HEK293 (cell line): Measurements from ENCODE around the gene CTNNBL1.
A peak's percentile ranks its signal among the peaks of the same experiment; 100 is the strongest.

Experiments
- BCL11B ChIP-seq: fragments of 450-650 bp; formaldehyde crosslinking; IDR thresholded peaks from 2 replicates; pipeline ENCODE4 v1.5.1; 2016; ENCODE audit warnings: low read depth, missing biosample characterization, missing genetic modification characterization
- MZF1 ChIP-seq: fragments of 450-650 bp; formaldehyde crosslinking; IDR thresholded peaks from 2 replicates; pipeline ENCODE4 v1.5.1; 2017; ENCODE audit warnings: missing biosample characterization, missing genetic modification characterization, borderline replicate concordance
- SP7 ChIP-seq: fragments of 450-650 bp; formaldehyde crosslinking; IDR thresholded peaks from 2 replicates; pipeline ENCODE4 v1.5.1; 2016; ENCODE audit warnings: missing biosample characterization, missing genetic modification characterization
- TRIM28 ChIP-seq: IDR thresholded peaks from 2 replicates; pipeline ENCODE4 v1.6.1; 2011; ENCODE audit warnings: low read length, control low read depth, borderline replicate concordance
- ZBTB17 ChIP-seq: fragments of 450-650 bp; formaldehyde crosslinking; IDR thresholded peaks from 2 replicates; pipeline ENCODE4 v1.5.1; 2016; ENCODE audit warnings: missing biosample characterization, missing genetic modification characterization
- ZBTB7A ChIP-seq: fragments of 450-650 bp; formaldehyde crosslinking; IDR thresholded peaks from 2 replicates; pipeline ENCODE4 v1.5.1; 2016; ENCODE audit warnings: low read depth, missing biosample characterization, missing genetic modification characterization
- ZFP3 ChIP-seq: fragments of 450-650 bp; formaldehyde crosslinking; IDR thresholded peaks from 2 replicates; pipeline ENCODE4 v1.5.1; 2016; ENCODE audit warnings: low read depth, missing biosample characterization, missing genetic modification characterization
- ZNF10 ChIP-seq: fragments of 450-650 bp; formaldehyde crosslinking; IDR thresholded peaks from 2 replicates; pipeline ENCODE4 v1.5.1; 2017; ENCODE audit warnings: missing biosample characterization, missing genetic modification characterization
- ZNF140 ChIP-seq: fragments of 450-650 bp; formaldehyde crosslinking; IDR thresholded peaks from 2 replicates; pipeline ENCODE4 v1.5.1; 2016; ENCODE audit warnings: missing biosample characterization, missing genetic modification characterization
- ZNF221 ChIP-seq: fragments of 450-650 bp; formaldehyde crosslinking; IDR thresholded peaks from 2 replicates; pipeline ENCODE4 v1.5.1; 2017; ENCODE audit warnings: missing biosample characterization, missing genetic modification characterization, borderline replicate concordance
- ZNF274 ChIP-seq, 2 experiments: fragments of 200-500 bp in 1 of 2; fragments of 450-650 bp in 1 of 2; sonication (Bioruptor generic) in 1 of 2; formaldehyde crosslinking in 1 of 2; IDR thresholded peaks; 2 replicates each; pipeline versions ENCODE4 v1.5.1 to v1.6.1; 2014 to 2016; ENCODE audit warnings: borderline replicate concordance in 1 of 2, inconsistent platforms in 1 of 2, low read length in 1 of 2, missing biosample characterization in 1 of 2, missing genetic modification characterization in 1 of 2
- ZNF521 ChIP-seq: fragments of 450-650 bp; formaldehyde crosslinking; IDR thresholded peaks from 2 replicates; pipeline ENCODE4 v1.5.1; 2017; ENCODE audit warnings: missing biosample characterization, mild to moderate bottlenecking, missing genetic modification characterization
- ZNF610 ChIP-seq: fragments of 450-650 bp; formaldehyde crosslinking; IDR thresholded peaks from 2 replicates; pipeline ENCODE4 v1.5.1; 2016; ENCODE audit warnings: missing biosample characterization, missing genetic modification characterization, borderline replicate concordance
- ZNF623 ChIP-seq: fragments of 450-650 bp; formaldehyde crosslinking; IDR thresholded peaks from 2 replicates; pipeline ENCODE4 v1.5.1; 2016; ENCODE audit warnings: missing biosample characterization, missing genetic modification characterization
- ZNF629 ChIP-seq: fragments of 450-650 bp; formaldehyde crosslinking; IDR thresholded peaks from 2 replicates; pipeline ENCODE4 v1.5.1; 2017; ENCODE audit warnings: missing biosample characterization, missing genetic modification characterization
- ZNF658 ChIP-seq: fragments of 450-650 bp; formaldehyde crosslinking; IDR thresholded peaks from 2 replicates; pipeline ENCODE4; 2016; ENCODE audit warnings: missing biosample characterization, missing genetic modification characterization
- ZNF768 ChIP-seq: fragments of 450-650 bp; formaldehyde crosslinking; IDR thresholded peaks from 2 replicates; pipeline ENCODE4 v1.5.1; 2018; ENCODE audit warnings: missing biosample characterization, mild to moderate bottlenecking, missing genetic modification characterization
- ZNF843 ChIP-seq: fragments of 450-650 bp; formaldehyde crosslinking; IDR thresholded peaks from 2 replicates; pipeline ENCODE4 v1.5.1; 2016; ENCODE audit warnings: missing biosample characterization, missing genetic modification characterization
- ZSCAN23 ChIP-seq: fragments of 450-650 bp; formaldehyde crosslinking; IDR thresholded peaks from 2 replicates; pipeline ENCODE4 v1.5.1; 2016; ENCODE audit warnings: missing biosample characterization, missing genetic modification characterization
- TF ChIP-seq, protein P1 (sequence below): fragments of 450-650 bp; formaldehyde crosslinking; IDR thresholded peaks from 2 replicates; pipeline ENCODE4 v1.5.1; 2016; ENCODE audit warnings: missing biosample characterization, missing genetic modification characterization, borderline replicate concordance
- TF ChIP-seq, protein P2 (sequence below): fragments of 450-650 bp; formaldehyde crosslinking; conservative IDR thresholded peaks from 2 replicates; pipeline ENCODE4 v1.5.1; 2016; ENCODE audit warnings: low read depth, missing biosample characterization, missing genetic modification characterization
- TF ChIP-seq, protein P3 (sequence below): fragments of 450-650 bp; formaldehyde crosslinking; IDR thresholded peaks from 2 replicates; pipeline ENCODE4 v1.5.1; 2016; ENCODE audit warnings: missing biosample characterization, missing genetic modification characterization
- TF ChIP-seq, protein P4 (sequence below): fragments of 450-650 bp; formaldehyde crosslinking; IDR thresholded peaks from 2 replicates; pipeline ENCODE4 v1.5.1; 2016; ENCODE audit warnings: missing biosample characterization, missing genetic modification characterization
- TF ChIP-seq, protein P5 (sequence below): fragments of 450-650 bp; formaldehyde crosslinking; IDR thresholded peaks from 2 replicates; pipeline ENCODE4 v1.5.1; 2016; ENCODE audit warnings: missing biosample characterization, missing genetic modification characterization

Gene CTNNBL1

DNA sequence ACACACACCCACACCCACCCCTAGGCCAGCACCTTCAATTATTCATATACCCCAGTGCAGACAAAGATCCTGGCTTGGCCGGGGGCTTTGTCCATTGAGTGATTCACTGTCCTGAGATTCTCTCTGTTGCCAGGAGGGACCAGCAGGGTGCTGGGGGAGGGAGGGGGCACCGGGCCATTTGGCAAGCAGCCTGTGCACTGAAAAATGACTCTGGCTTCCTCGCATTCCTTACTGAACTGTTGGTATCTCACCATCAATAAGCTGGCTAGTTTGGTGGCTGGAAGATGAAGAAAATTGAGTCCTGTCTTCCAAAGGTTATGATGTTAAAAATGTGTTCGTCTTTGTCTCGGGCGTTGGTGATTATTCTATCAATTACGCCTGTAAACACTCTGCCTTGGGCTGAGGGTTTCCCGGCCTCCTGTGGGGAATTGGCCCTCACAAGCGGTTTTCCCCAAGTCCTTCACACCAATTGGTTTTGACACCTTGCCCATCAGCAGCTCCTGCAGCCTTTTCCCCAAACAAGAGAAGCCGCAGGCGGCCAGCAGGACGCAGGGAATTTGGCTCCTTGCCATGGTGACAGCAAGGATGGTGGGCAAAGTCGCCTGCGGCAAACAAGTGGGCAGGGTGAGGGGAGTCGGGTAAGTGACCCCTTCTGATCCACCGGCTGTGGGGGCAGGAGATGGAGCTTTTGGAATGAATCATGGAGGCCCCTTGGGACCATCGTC is 214.0 kb downstream of the CTNNBL1 start (continued):
- no peak for TF ChIP-seq MZF1 (tag by site-specific recombination)
- no peak for TF ChIP-seq ZNF843 (tag by site-specific recombination)
- peak; percentile 71 for TF ChIP-seq ZBTB17
- no peak for TF ChIP-seq ZNF610 (tag by site-specific recombination)
- peak; percentile 61 for TF ChIP-seq SP7
- TF ChIP-seq, protein P1, sequence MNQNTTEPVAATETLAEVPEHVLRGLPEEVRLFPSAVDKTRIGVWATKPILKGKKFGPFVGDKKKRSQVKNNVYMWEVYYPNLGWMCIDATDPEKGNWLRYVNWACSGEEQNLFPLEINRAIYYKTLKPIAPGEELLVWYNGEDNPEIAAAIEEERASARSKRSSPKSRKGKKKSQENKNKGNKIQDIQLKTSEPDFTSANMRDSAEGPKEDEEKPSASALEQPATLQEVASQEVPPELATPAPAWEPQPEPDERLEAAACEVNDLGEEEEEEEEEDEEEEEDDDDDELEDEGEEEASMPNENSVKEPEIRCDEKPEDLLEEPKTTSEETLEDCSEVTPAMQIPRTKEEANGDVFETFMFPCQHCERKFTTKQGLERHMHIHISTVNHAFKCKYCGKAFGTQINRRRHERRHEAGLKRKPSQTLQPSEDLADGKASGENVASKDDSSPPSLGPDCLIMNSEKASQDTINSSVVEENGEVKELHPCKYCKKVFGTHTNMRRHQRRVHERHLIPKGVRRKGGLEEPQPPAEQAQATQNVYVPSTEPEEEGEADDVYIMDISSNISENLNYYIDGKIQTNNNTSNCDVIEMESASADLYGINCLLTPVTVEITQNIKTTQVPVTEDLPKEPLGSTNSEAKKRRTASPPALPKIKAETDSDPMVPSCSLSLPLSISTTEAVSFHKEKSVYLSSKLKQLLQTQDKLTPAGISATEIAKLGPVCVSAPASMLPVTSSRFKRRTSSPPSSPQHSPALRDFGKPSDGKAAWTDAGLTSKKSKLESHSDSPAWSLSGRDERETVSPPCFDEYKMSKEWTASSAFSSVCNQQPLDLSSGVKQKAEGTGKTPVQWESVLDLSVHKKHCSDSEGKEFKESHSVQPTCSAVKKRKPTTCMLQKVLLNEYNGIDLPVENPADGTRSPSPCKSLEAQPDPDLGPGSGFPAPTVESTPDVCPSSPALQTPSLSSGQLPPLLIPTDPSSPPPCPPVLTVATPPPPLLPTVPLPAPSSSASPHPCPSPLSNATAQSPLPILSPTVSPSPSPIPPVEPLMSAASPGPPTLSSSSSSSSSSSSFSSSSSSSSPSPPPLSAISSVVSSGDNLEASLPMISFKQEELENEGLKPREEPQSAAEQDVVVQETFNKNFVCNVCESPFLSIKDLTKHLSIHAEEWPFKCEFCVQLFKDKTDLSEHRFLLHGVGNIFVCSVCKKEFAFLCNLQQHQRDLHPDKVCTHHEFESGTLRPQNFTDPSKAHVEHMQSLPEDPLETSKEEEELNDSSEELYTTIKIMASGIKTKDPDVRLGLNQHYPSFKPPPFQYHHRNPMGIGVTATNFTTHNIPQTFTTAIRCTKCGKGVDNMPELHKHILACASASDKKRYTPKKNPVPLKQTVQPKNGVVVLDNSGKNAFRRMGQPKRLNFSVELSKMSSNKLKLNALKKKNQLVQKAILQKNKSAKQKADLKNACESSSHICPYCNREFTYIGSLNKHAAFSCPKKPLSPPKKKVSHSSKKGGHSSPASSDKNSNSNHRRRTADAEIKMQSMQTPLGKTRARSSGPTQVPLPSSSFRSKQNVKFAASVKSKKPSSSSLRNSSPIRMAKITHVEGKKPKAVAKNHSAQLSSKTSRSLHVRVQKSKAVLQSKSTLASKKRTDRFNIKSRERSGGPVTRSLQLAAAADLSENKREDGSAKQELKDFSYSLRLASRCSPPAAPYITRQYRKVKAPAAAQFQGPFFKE (tag by site-specific recombination): no peak
- TF ChIP-seq ZSCAN23 (tag by site-specific recombination): no peak
- TF ChIP-seq, protein P2, sequence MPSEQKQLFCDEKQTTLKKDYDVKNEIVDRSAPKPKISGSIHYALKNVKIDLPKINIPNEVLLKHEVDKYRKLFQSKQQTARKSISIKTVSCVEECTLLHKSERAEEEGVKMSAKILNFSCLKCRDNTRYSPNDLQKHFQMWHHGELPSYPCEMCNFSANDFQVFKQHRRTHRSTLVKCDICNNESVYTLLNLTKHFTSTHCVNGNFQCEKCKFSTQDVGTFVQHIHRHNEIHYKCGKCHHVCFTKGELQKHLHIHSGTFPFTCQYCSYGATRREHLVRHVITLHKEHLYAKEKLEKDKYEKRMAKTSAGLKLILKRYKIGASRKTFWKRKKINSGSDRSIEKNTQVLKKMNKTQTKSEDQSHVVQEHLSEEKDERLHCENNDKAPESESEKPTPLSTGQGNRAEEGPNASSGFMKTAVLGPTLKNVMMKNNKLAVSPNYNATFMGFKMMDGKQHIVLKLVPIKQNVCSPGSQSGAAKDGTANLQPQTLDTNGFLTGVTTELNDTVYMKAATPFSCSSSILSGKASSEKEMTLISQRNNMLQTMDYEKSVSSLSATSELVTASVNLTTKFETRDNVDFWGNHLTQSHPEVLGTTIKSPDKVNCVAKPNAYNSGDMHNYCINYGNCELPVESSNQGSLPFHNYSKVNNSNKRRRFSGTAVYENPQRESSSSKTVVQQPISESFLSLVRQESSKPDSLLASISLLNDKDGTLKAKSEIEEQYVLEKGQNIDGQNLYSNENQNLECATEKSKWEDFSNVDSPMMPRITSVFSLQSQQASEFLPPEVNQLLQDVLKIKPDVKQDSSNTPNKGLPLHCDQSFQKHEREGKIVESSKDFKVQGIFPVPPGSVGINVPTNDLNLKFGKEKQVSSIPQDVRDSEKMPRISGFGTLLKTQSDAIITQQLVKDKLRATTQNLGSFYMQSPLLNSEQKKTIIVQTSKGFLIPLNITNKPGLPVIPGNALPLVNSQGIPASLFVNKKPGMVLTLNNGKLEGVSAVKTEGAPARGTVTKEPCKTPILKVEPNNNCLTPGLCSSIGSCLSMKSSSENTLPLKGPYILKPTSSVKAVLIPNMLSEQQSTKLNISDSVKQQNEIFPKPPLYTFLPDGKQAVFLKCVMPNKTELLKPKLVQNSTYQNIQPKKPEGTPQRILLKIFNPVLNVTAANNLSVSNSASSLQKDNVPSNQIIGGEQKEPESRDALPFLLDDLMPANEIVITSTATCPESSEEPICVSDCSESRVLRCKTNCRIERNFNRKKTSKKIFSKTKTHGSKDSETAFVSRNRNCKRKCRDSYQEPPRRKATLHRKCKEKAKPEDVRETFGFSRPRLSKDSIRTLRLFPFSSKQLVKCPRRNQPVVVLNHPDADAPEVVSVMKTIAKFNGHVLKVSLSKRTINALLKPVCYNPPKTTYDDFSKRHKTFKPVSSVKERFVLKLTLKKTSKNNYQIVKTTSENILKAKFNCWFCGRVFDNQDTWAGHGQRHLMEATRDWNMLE: no peak
- no peak for TF ChIP-seq ZNF140 (tag by site-specific recombination)
- 0 out of 2 replicates have a peak, but pooled peaks have one; percentile 30 for TF ChIP-seq ZNF629
- TF ChIP-seq ZNF221 (tag by site-specific recombination): no peak
- TF ChIP-seq, protein P3, sequence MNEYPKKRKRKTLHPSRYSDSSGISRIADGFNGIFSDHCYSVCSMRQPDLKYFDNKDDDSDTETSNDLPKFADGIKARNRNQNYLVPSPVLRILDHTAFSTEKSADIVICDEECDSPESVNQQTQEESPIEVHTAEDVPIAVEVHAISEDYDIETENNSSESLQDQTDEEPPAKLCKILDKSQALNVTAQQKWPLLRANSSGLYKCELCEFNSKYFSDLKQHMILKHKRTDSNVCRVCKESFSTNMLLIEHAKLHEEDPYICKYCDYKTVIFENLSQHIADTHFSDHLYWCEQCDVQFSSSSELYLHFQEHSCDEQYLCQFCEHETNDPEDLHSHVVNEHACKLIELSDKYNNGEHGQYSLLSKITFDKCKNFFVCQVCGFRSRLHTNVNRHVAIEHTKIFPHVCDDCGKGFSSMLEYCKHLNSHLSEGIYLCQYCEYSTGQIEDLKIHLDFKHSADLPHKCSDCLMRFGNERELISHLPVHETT (tag by site-specific recombination): no peak
- TF ChIP-seq ZNF768 (tag by site-specific recombination): no peak
- TF ChIP-seq, protein P4, sequence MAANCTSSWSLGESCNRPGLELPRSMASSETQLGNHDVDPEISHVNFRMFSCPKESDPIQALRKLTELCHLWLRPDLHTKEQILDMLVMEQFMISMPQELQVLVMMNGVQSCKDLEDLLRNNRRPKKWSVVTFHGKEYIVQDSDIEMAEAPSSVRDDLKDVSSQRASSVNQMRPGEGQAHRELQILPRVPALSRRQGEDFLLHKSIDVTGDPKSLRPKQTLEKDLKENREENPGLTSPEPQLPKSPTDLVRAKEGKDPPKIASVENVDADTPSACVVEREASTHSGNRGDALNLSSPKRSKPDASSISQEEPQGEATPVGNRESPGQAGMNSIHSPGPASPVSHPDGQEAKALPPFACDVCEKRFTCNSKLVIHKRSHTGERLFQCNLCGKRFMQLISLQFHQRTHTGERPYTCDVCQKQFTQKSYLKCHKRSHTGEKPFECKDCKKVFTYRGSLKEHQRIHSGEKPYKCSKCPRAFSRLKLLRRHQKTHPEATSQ: no peak
- TF ChIP-seq, protein P5, sequence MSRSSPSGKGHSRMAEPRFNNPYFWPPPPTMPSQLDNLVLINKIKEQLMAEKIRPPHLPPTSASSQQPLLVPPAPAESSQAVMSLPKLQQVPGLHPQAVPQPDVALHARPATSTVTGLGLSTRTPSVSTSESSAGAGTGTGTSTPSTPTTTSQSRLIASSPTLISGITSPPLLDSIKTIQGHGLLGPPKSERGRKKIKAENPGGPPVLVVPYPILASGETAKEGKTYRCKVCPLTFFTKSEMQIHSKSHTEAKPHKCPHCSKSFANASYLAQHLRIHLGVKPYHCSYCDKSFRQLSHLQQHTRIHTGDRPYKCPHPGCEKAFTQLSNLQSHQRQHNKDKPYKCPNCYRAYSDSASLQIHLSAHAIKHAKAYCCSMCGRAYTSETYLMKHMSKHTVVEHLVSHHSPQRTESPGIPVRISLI (tag by site-specific recombination): no peak
- no peak for TF ChIP-seq TRIM28
- TF ChIP-seq ZFP3 (tag by site-specific recombination): no peak
- no peak for TF ChIP-seq ZNF658 (tag by site-specific recombination)
- no peak for TF ChIP-seq ZBTB7A (tag by site-specific recombination)
- no peak for TF ChIP-seq ZNF10
- TF ChIP-seq ZNF521 (tag by site-specific recombination): no peak
- TF ChIP-seq BCL11B: no peak
- no peak for TF ChIP-seq ZNF274 (IDR thresholded peaks at IDR 0.05; ENCODE audit: low read length)
- no peak for TF ChIP-seq ZNF274 (tag by site-specific recombination; IDR thresholded peaks at IDR 0.05; ENCODE audit: borderline replicate concordance)
- no peak for TF ChIP-seq ZNF623 (tag by site-specific recombination)
